Naive thymus-derived CD8-positive, alpha-beta T cell (primary cell): ENCODE data around the gene ZNF273. TPM values are rescaled to one million over a fixed set of nuclear protein-coding genes. Genes with fewer than 3 reads are reported as not detected.
"Not testable (repeated sequence)": the region's sequence is repeated elsewhere in the genome, so short reads cannot be mapped to it uniquely, and the experiment has no call there.

Experiments
- ATAC-seq, 2 donors: fragments of 150-1000 bp; cut with Tn5 transposase in 1 of 2; sonication (Bioruptor Pico), chemical (Tn5 transposase) in 1 of 2; 1 replicate in 1 of 2; 2 replicates in 1 of 2; pipeline ENCODE4 v1.10.0; 2021; ENCODE audit warnings: mild to moderate bottlenecking in 2 of 2, moderate library complexity in 2 of 2
- POLR2A ChIA-PET: fragments of 350-600 bp; sonication (Branson Sonifier 250); formaldehyde crosslinking; loops from one replicate; lab custom pipeline; 2021; ENCODE audit warnings: antibody characterized with exemption; lab: Charles Lee
- DNase-seq, 10 donors: peaks; one replicate each; pipeline versions ENCODE4 v3.0.0 to v3.0.0-alpha.2; 2020 to 2022
- H3K27ac Mint-ChIP-seq, 10 donors: one replicate each; pipeline ENCODE4 v1.8.0; 2020 to 2022; ENCODE audit warnings: mild to moderate bottlenecking in 10 of 10, mixed read lengths in 10 of 10, moderate library complexity in 4 of 10, inconsistent platforms in 1 of 10
- H3K27me3 Mint-ChIP-seq, 5 donors: one replicate each; pipeline ENCODE4 v1.8.0; 2021 to 2022; ENCODE audit warnings: mixed read lengths in 5 of 5
- H3K36me3 Mint-ChIP-seq, 3 donors: one replicate each; pipeline ENCODE4 v1.8.0; 2020 to 2022; ENCODE audit warnings: mixed read lengths in 3 of 3, mild to moderate bottlenecking in 2 of 3, inconsistent platforms in 1 of 3
- H3K4me1 Mint-ChIP-seq, 4 donors: one replicate each; pipeline ENCODE4 v1.8.0; 2021 to 2022; ENCODE audit warnings: mixed read lengths in 4 of 4
- H3K4me3 Mint-ChIP-seq, 10 donors: one replicate each; pipeline ENCODE4 v1.8.0; 2020 to 2022; ENCODE audit warnings: mild to moderate bottlenecking in 10 of 10, mixed read lengths in 10 of 10, moderate library complexity in 6 of 10, inconsistent platforms in 1 of 10
- H3K9me3 Mint-ChIP-seq, 9 donors: one replicate each; pipeline ENCODE4 v1.8.0; 2020 to 2022; ENCODE audit warnings: mixed read lengths in 9 of 9, mild to moderate bottlenecking in 3 of 9, inconsistent platforms in 1 of 9, moderate library complexity in 1 of 9
- polyA plus RNA-seq, 3 donors: library from polyadenylated mRNA; unstranded; fragments of 300-500 nt; fragmentation: Illumina TruSeq; gene quantifications; one replicate each; pipeline ENCODE4 v1.2.3, GENCODE V29; 2021
- total RNA-seq, 8 experiments: library from RNA in 2 of 8; stranded (reverse) in 2 of 8; gene quantifications; one replicate each; pipeline ENCODE4 v1.2.3 and lab custom pipeline; 2021 to 2026

ZNF273 gene
- total and polyA plus RNA-seq, 5 experiments from 2014 or later, result 3.6 to 9.5 (median 4.6) TPM

GRCh38 chr7:64886956-64887545 is 16.0 kb upstream of the ZNF273 start:
- POLR2A ChIA-PET, result no interaction called here
- DNase-seq (no peak), ATAC-seq (no peak)
- peaks cover 0 to 7% (median 0%) of the 10 kb centered on the region in 3 donors for H3K36me3 Mint-ChIP-seq
- peaks cover 15 to 28% (median 20%) of the 10 kb centered on the region in 4 donors for H3K4me1 Mint-ChIP-seq
- peaks cover 0 to 8% (median 0%) of the 10 kb centered on the region in 9 donors for H3K9me3 Mint-ChIP-seq
- H3K4me3 Mint-ChIP-seq, result peak overlapping the region in 5 of 10 donors; percentile 24 to 56 (median 36)
- H3K27me3 Mint-ChIP-seq, result peaks cover 23 to 79% (median 61%) of the 10 kb centered on the region in 5 donors
- H3K27ac Mint-ChIP-seq, result no peak overlapping the region

DNA sequence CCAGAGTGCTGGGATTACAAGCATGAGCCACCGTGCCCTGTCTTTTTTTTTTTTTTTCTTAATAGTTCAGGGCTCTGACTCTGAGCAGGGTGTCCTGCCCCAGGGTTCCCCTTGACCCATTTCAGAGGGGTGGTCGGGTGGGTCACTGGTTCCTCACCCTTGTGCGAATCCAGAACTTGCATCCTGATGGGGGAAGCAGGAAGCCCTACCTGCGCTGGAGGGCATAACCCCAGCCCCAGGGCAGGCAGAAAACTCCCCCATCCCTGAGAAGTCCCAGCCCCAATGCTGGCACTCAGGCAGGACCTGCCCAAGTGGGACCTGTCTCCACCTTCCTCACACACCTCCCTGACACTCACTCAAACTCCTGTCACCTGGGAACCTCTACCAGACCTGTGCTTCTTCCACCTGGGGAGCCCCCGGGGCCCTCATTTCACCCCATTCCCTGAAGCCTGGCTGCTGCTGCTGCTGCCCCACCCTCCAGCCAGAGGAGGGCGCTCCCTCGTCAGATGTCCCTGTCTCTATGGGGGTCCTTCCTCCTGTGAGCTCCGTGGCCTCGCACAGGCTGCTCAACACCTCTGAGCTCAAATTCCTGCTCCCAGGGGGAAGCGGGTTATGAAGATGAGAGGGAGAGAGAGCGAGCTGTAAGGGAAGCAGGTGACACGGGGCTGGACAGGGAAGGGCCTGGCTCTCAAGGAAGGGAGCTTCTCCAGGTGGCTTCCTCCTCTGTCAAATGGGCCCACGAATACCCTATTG is 15.1 kb upstream of the ZNF273 start:
- POLR2A ChIA-PET, result interaction anchor here (0.7 to 1.1 kb wide), 2 partner anchors 16 to 18 kb away, joined by 3 to 4 read pairs; partner anchors contain the start of gene ZNF273
- peaks cover 0 to 8% (median 0%) of the 10 kb centered on the region in 9 donors for H3K9me3 Mint-ChIP-seq
- peaks cover 10 to 23% (median 16%) of the 10 kb centered on the region in 4 donors for H3K4me1 Mint-ChIP-seq
- peak overlapping the region; percentile 72 to 97 (median 92) for H3K4me3 Mint-ChIP-seq
- H3K36me3 Mint-ChIP-seq, result peaks cover 0 to 7% (median 0%) of the 10 kb centered on the region in 3 donors
- H3K27ac Mint-ChIP-seq, result peak overlapping the region in 8 of 10 donors; percentile 3 to 85 (median 54)
- peaks cover 20 to 74% (median 57%) of the 10 kb centered on the region in 5 donors for H3K27me3 Mint-ChIP-seq
- peak; percentile 81 to 89 for ATAC-seq
- peak; percentile 29 to 78 (median 54) for DNase-seq

DNA sequence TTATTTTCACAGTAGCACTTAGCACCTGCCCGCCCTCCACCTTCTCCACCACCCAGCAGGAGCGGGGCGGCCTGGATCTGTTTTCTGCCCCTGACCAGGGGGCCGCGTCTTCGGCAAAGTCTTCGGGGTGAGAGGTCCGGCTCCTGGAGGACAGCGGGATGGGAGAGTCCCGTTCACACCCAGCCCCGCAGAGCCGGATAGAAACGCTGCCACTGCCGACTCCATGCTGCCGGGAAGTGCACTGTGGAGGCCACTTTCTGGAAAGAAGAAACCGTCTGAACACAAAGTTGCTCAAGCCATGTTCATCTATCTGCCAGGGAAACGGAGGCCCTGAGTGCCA is 14.5 kb upstream of the ZNF273 start:
- Mint-ChIP-seq H3K4me3 (peak overlapping the region; percentile 72 to 97 (median 92)), H3K27me3 (peaks cover 17 to 70% (median 54%) of the 10 kb centered on the region in 5 donors), H3K27ac (peak overlapping the region in 7 of 10 donors; percentile 8 to 87 (median 82)), H3K4me1 (peaks cover 10 to 22% (median 14%) of the 10 kb centered on the region in 4 donors), H3K36me3 (peaks cover 0 to 7% (median 0%) of the 10 kb centered on the region in 3 donors), H3K9me3 (peaks cover 0 to 7% (median 0%) of the 10 kb centered on the region in 9 donors)
- peak; percentile 29 to 53 for ATAC-seq
- POLR2A ChIA-PET, result interaction anchor here (0.7 to 1.1 kb wide), 2 partner anchors 15 to 17 kb away, joined by 3 to 4 read pairs; partner anchors contain the start of gene ZNF273
- DNase-seq, result peak in 3 of 10 donors; percentile 18 to 28 (median 23)

GRCh38 chr7:64888901-64889685 is 14.0 kb upstream of the ZNF273 start:
- H3K27me3 Mint-ChIP-seq, result peaks cover 14 to 65% (median 48%) of the 10 kb centered on the region in 5 donors
- DNase-seq (peak in 3 of 10 donors; percentile 16 to 30 (median 26)), ATAC-seq (peak; percentile 41 to 66)
- peaks cover 0 to 2% (median 0%) of the 10 kb centered on the region in 3 donors for H3K36me3 Mint-ChIP-seq
- peak overlapping the region in 7 of 10 donors; percentile 8 to 87 (median 82) for H3K27ac Mint-ChIP-seq
- POLR2A ChIA-PET, result interaction anchor here (1.0 to 1.1 kb wide), 2 partner anchors 14 kb away, joined by 3 to 4 read pairs; partner anchors contain the start of gene ZNF273
- H3K4me1 Mint-ChIP-seq, result peaks cover 10 to 22% (median 14%) of the 10 kb centered on the region in 4 donors
- peaks cover 0 to 3% (median 0%) of the 10 kb centered on the region in 9 donors for H3K9me3 Mint-ChIP-seq
- peak overlapping the region; percentile 72 to 97 (median 92) for H3K4me3 Mint-ChIP-seq

DNA sequence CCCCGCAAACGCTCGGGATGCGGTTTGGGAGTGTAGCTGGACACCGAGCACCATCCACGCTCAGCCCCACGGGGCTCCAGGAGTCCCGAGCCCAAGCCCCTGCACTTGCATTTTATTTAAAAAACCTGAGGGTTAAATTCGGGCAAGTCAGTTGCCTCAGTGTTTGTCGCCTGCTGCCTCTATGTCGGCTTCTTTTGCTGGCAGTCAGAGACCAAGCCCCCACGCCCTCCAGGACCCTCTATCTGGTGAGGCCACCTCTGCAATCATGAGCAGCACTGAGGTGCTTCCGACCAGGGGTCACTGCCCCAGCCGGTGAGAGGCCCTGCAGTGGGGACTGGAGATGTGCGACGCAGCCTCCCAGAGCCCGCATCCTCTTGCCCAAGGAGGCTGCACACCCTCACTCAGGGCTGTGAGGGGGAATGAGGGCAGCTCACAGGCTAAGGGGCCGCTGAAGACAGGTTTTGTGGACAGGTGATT is 13.3 kb upstream of the ZNF273 start:
- Mint-ChIP-seq H3K4me1 (peaks cover 10 to 22% (median 14%) of the 10 kb centered on the region in 4 donors), H3K9me3 (peaks cover 0 to 2% (median 0%) of the 10 kb centered on the region in 9 donors), H3K27ac (no peak overlapping the region), H3K4me3 (peak overlapping the region in 8 of 10 donors; percentile 32 to 72 (median 50)), H3K27me3 (peaks cover 13 to 59% (median 42%) of the 10 kb centered on the region in 5 donors), H3K36me3 (no peaks in the 10 kb centered on the region)
- no peak for DNase-seq
- POLR2A ChIA-PET, result interaction anchor here (1.0 kb wide), 1 partner anchor 13 kb away, joined by 3 read pairs; the partner anchor contains the start of gene ZNF273
- ATAC-seq, result no peak

DNA sequence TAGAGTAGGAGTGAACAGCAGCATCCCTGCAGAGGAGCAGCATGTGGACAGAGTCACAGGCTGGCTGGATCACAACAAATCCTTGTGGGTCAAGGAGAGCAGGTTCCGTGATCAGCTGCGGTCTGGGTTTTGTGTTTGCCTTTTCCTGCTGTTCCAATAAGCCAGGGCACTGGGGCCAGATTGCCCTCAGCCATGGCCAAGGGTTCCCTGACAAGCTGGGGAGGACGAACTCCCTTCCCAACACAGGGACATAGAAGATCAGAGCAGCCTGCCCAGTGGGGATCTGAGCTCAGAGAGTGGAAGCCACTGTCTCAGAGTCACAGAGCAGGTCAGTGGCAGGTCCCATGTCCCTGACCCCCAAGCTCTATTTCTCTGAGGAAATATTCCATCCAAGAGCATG is 12.8 kb upstream of the ZNF273 start:
- H3K4me1 Mint-ChIP-seq, result peaks cover 10 to 22% (median 14%) of the 10 kb centered on the region in 4 donors
- H3K9me3 Mint-ChIP-seq, H3K36me3 Mint-ChIP-seq, POLR2A ChIA-PET, DNase-seq, ATAC-seq: not testable (repeated sequence)
- peaks cover 12 to 54% (median 38%) of the 10 kb centered on the region in 5 donors for H3K27me3 Mint-ChIP-seq
- peak overlapping the region in 1 of 10 donors; percentile 90 for H3K27ac Mint-ChIP-seq
- peak overlapping the region in 4 of 10 donors; percentile 15 to 54 (median 37) for H3K4me3 Mint-ChIP-seq

DNA sequence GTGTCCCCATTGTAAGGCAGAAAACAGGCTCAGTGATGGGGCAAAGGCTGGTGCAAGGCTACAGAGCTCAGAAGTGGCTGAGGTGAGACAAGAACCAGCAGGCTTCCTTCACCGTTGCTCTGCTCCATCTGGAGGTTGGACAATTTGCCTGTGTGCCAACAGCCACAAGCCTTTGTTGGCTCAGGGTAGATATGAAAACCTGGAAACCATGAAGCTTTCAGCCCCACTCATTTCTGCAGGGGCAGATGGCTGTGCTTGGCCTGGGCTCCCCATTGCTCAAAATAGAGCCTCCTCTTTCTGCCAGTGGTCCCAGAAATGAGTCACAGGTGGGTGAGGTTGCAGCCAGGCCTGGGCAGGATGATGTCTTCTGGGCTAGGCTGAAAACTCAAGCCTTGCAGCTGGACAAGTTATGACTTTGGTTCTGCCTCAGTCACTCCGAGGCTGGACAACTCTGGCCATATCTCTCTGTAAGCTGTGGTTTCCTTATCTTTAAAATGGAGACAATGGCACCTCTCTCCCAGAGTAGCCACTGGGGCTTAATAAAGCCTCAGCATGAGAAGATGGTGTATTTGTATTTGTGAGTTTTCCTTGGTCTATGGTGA is 12.2 kb upstream of the ZNF273 start:
- H3K9me3 Mint-ChIP-seq, result peaks cover 0 to 2% (median 0%) of the 10 kb centered on the region in 9 donors
- POLR2A ChIA-PET, result no interaction called here

DNA sequence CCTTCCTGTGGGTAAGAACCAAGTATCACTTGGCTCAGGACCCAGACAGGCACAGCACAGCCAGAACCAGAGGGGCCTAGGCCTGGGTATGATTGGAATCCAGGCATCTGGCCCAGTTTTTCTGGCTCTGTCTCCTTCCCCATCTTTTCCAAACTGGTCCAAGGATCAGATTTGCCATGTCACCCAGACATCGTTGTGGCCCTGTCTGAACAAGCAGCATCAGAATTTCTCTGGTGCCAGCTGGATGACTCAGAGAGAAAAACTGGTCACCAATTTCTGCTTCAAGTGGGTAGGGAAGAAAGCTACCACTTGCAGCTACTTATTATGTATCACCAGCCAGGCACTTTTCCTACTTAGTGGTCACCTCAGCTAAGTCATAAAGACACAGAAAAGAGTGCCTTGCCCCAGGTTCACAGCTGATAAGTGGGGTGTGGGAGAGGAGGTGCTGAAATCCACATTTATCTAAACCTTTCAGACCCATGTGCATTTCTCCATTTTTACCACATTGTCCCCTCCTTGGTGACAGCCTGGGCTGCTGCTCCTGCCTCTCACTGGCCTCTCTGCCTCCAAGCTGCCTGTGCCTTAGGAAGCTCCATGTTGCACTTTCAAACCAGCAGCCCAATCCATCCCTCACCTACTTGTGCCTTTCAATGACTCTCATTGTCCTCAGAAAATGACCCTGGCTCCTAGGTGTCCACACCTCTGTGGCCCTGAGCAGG is 11.6 kb upstream of the ZNF273 start:
- ATAC-seq, H3K27ac Mint-ChIP-seq, H3K36me3 Mint-ChIP-seq, POLR2A ChIA-PET, H3K9me3 Mint-ChIP-seq, DNase-seq: not testable (repeated sequence)
- H3K4me1 Mint-ChIP-seq, result peaks cover 8 to 17% (median 13%) of the 10 kb centered on the region in 4 donors
- peaks cover 7 to 43% (median 28%) of the 10 kb centered on the region in 5 donors for H3K27me3 Mint-ChIP-seq
- peak overlapping the region in 2 of 10 donors; percentile 33 to 45 for H3K4me3 Mint-ChIP-seq

More for the DNA sequence above, 12.2 kb upstream of the ZNF273 start:
- Mint-ChIP-seq H3K4me1 (peaks cover 10 to 22% (median 14%) of the 10 kb centered on the region in 4 donors), H3K27ac (no peak overlapping the region), H3K27me3 (peaks cover 8 to 49% (median 32%) of the 10 kb centered on the region in 5 donors), H3K36me3 (no peaks in the 10 kb centered on the region), H3K4me3 (no peak overlapping the region)
- ATAC-seq, result no peak
- no peak for DNase-seq

GRCh38 chr7:64892116-64892515 is 11.0 kb upstream of the ZNF273 start:
- ATAC-seq, result no peak
- no peak overlapping the region for H3K27ac Mint-ChIP-seq
- peaks cover 0 to 2% (median 0%) of the 10 kb centered on the region in 9 donors for H3K9me3 Mint-ChIP-seq
- H3K4me1 Mint-ChIP-seq, result peaks cover 7 to 13% (median 12%) of the 10 kb centered on the region in 4 donors
- DNase-seq, result no peak
- no peaks in the 10 kb centered on the region for H3K36me3 Mint-ChIP-seq
- peaks cover 7 to 37% (median 22%) of the 10 kb centered on the region in 5 donors for H3K27me3 Mint-ChIP-seq
- H3K4me3 Mint-ChIP-seq, result no peak overlapping the region
- POLR2A ChIA-PET, result no interaction called here

GRCh38 chr7:64892666-64893309 is 10.3 kb upstream of the ZNF273 start:
- Mint-ChIP-seq H3K4me3 (no peak overlapping the region), H3K27me3 (peaks cover 7 to 32% (median 22%) of the 10 kb centered on the region in 5 donors), H3K4me1 (peaks cover 7 to 13% (median 11%) of the 10 kb centered on the region in 4 donors), H3K36me3 (peaks cover 0 to 2% (median 0%) of the 10 kb centered on the region in 3 donors), H3K27ac (no peak overlapping the region), H3K9me3 (peaks cover 0 to 2% (median 0%) of the 10 kb centered on the region in 9 donors)
- DNase-seq, result no peak
- no peak for ATAC-seq
- POLR2A ChIA-PET, result no interaction called here
